HepG2 (cell line): ENCODE data around the gene RPS14. TPM values are rescaled to one million over a fixed set of nuclear protein-coding genes. Genes with fewer than 3 reads are reported as not detected.

Experiments used
- HNF4G ChIP-seq, 2 experiments: sonication (generic) in 1 of 2; formaldehyde crosslinking in 1 of 2; IDR thresholded peaks; 2 replicates each; pipeline versions ENCODE4 v1.4.0 to v1.6.1; 2011 to 2020; ENCODE audit warnings: borderline replicate concordance in 2 of 2, low read depth in 2 of 2, mild to moderate bottlenecking in 2 of 2, low read length in 1 of 2, missing genetic modification reagents in 1 of 2, moderate library complexity in 1 of 2
- KLF12 ChIP-seq: sonication (generic); formaldehyde crosslinking; IDR thresholded peaks from 2 replicates; pipeline ENCODE4 v1.4.0; 2020; ENCODE audit warnings: missing genetic modification reagents, borderline replicate concordance
- NCOR1 ChIP-seq: fragments of 200-600 bp; sonication (generic); IDR thresholded peaks from 2 replicates; pipeline ENCODE4 v1.7.0; 2017; ENCODE audit warnings: antibody characterized with exemption, low read length, borderline replicate concordance
- NFYB ChIP-seq: sonication (generic); formaldehyde crosslinking; IDR thresholded peaks from 2 replicates; pipeline ENCODE4 v1.4.0; 2020; ENCODE audit warnings: missing genetic modification reagents
- NR2C2 ChIP-seq: sonication (generic); formaldehyde crosslinking; IDR thresholded peaks from 2 replicates; pipeline ENCODE4 v1.4.0; 2020; ENCODE audit warnings: missing genetic modification reagents, mild to moderate bottlenecking, moderate library complexity, borderline replicate concordance
- RARA ChIP-seq: IDR thresholded peaks from 2 replicates; pipeline ENCODE4 v1.6.1; 2016; ENCODE audit warnings: missing genetic modification reagents, missing compliant biosample characterization
- RBM22 ChIP-seq: fragments of 200-400 bp; formaldehyde crosslinking; optimal IDR thresholded peaks from 2 replicates; pipeline ENCODE3; 2017; ENCODE audit warnings: mild to moderate bottlenecking, low read length, moderate library complexity
- ZGPAT ChIP-seq: IDR thresholded peaks from 2 replicates; pipeline ENCODE4 v1.6.1; 2016; ENCODE audit warnings: mild to moderate bottlenecking
- ZNF24 ChIP-seq: fragments of 450-650 bp; IDR thresholded peaks from 2 replicates; pipeline ENCODE4 v1.6.1; 2017; ENCODE audit warnings: antibody characterized with exemption, mild to moderate bottlenecking
- ZNF281 ChIP-seq: sonication (generic); formaldehyde crosslinking; IDR thresholded peaks from 2 replicates; pipeline ENCODE4 v1.4.0; 2020; ENCODE audit warnings: missing genetic modification reagents, borderline replicate concordance
- ZNF432 ChIP-seq: sonication (generic); formaldehyde crosslinking; IDR thresholded peaks from 2 replicates; pipeline ENCODE4 v1.5.0; 2020; ENCODE audit warnings: missing genetic modification reagents, mild to moderate bottlenecking, borderline replicate concordance
- ZNF547 ChIP-seq: sonication (generic); formaldehyde crosslinking; IDR thresholded peaks from 2 replicates; pipeline ENCODE4 v1.5.1; 2020; ENCODE audit warnings: mild to moderate bottlenecking, missing genetic modification reagents
- ZNF572 ChIP-seq: sonication (generic); formaldehyde crosslinking; IDR thresholded peaks from 2 replicates; pipeline ENCODE4 v1.5.1; 2020; ENCODE audit warnings: mild to moderate bottlenecking, missing genetic modification reagents
- ZNF614 ChIP-seq: IDR thresholded peaks from 2 replicates; pipeline ENCODE4 v1.6.1; 2018; ENCODE audit warnings: missing biosample characterization, missing genetic modification reagents, inconsistent platforms, borderline replicate concordance
- polyA plus RNA-seq, 8 experiments: library from polyadenylated mRNA; depleted of rRNA in 3 of 8; stranded (reverse) in 7 of 8; unstranded in 1 of 8; fragments of >200 nt; fragmentation: Illumina TruSeq in 4 of 8; extraction: Trizol in 4 of 8; gene quantifications; 2 replicates each; pipeline versions ENCODE4 v1.2.1 to v1.2.3, GENCODE V29; 2011 to 2016; ENCODE audit warnings: low read depth in 4 of 8, missing spikeins in 1 of 8, mixed read lengths in 1 of 8; ENCODE audit not compliant: insufficient read depth in 1 of 8
- total RNA-seq, 5 experiments: library from RNA; depleted of rRNA; stranded (reverse); fragments of >200 nt; fragmentation: Illumina TruSeq; extraction: Trizol; gene quantifications; 2 replicates each; pipeline ENCODE4 v1.2.3, GENCODE V29; 2016; ENCODE audit warnings: low read depth in 1 of 5
- TF ChIP-seq, protein P1 (sequence below): sonication (generic); formaldehyde crosslinking; IDR thresholded peaks from 2 replicates; pipeline ENCODE4 v1.8.1; 2023; ENCODE audit warnings: mild to moderate bottlenecking, missing genetic modification reagents
- TF ChIP-seq, protein P2 (sequence below): fragments of 450-650 bp; IDR thresholded peaks from 2 replicates; pipeline ENCODE4 v1.6.1; 2017
- TF ChIP-seq, protein P3 (sequence below): sonication (generic); formaldehyde crosslinking; IDR thresholded peaks from 2 replicates; pipeline ENCODE4 v1.5.1; 2020; ENCODE audit warnings: missing genetic modification reagents, mild to moderate bottlenecking, borderline replicate concordance

The RPS14 gene
- total and polyA plus RNA-seq, 2 of the 13 experiments (the other 11 are each of a cell fraction or from before 2014, with no cell fraction given) = 2,116 to 3,295 TPM

- no peak for TF ChIP-seq ZNF432 (CRISPR knock-in tag)
- no peak for TF ChIP-seq RARA (CRISPR knock-in tag)
- TF ChIP-seq ZGPAT (CRISPR knock-in tag) = peak; percentile 60; the same call in 1 of the 2 replicates
- TF ChIP-seq NCOR1 = no peak
- peak; percentile 68 for TF ChIP-seq ZNF547 (CRISPR knock-in tag)
- TF ChIP-seq, protein P1, sequence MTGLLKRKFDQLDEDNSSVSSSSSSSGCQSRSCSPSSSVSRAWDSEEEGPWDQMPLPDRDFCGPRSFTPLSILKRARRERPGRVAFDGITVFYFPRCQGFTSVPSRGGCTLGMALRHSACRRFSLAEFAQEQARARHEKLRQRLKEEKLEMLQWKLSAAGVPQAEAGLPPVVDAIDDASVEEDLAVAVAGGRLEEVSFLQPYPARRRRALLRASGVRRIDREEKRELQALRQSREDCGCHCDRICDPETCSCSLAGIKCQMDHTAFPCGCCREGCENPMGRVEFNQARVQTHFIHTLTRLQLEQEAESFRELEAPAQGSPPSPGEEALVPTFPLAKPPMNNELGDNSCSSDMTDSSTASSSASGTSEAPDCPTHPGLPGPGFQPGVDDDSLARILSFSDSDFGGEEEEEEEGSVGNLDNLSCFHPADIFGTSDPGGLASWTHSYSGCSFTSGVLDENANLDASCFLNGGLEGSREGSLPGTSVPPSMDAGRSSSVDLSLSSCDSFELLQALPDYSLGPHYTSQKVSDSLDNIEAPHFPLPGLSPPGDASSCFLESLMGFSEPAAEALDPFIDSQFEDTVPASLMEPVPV (CRISPR knock-in tag) = peak; percentile 27; the same call in 1 of the 2 replicates
- peak; percentile 26; the same call in 1 of the 2 replicates for TF ChIP-seq ZNF281 (CRISPR knock-in tag)
- peak; percentile 94 for TF ChIP-seq NFYB (CRISPR knock-in tag)
- TF ChIP-seq, protein P2, sequence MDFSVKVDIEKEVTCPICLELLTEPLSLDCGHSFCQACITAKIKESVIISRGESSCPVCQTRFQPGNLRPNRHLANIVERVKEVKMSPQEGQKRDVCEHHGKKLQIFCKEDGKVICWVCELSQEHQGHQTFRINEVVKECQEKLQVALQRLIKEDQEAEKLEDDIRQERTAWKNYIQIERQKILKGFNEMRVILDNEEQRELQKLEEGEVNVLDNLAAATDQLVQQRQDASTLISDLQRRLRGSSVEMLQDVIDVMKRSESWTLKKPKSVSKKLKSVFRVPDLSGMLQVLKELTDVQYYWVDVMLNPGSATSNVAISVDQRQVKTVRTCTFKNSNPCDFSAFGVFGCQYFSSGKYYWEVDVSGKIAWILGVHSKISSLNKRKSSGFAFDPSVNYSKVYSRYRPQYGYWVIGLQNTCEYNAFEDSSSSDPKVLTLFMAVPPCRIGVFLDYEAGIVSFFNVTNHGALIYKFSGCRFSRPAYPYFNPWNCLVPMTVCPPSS = no peak
- no peak for TF ChIP-seq ZNF24
- TF ChIP-seq NR2C2 = 0 out of 2 replicates have a peak, but pooled peaks have one; percentile 40
- TF ChIP-seq, protein P3, sequence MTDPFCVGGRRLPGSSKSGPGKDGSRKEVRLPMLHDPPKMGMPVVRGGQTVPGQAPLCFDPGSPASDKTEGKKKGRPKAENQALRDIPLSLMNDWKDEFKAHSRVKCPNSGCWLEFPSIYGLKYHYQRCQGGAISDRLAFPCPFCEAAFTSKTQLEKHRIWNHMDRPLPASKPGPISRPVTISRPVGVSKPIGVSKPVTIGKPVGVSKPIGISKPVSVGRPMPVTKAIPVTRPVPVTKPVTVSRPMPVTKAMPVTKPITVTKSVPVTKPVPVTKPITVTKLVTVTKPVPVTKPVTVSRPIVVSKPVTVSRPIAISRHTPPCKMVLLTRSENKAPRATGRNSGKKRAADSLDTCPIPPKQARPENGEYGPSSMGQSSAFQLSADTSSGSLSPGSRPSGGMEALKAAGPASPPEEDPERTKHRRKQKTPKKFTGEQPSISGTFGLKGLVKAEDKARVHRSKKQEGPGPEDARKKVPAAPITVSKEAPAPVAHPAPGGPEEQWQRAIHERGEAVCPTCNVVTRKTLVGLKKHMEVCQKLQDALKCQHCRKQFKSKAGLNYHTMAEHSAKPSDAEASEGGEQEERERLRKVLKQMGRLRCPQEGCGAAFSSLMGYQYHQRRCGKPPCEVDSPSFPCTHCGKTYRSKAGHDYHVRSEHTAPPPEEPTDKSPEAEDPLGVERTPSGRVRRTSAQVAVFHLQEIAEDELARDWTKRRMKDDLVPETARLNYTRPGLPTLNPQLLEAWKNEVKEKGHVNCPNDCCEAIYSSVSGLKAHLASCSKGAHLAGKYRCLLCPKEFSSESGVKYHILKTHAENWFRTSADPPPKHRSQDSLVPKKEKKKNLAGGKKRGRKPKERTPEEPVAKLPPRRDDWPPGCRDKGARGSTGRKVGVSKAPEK (CRISPR knock-in tag) = peak; percentile 85; the same call in 1 of the 2 replicates
- no peak for TF ChIP-seq RBM22
- TF ChIP-seq ZNF614 (CRISPR knock-in tag) = 0 out of 2 replicates have a peak, but pooled peaks have one; percentile 21
- TF ChIP-seq HNF4G (IDR thresholded peaks at IDR 0.05; ENCODE audit: borderline replicate concordance, low read depth, low read length) = peak; percentile 4; the same call in 1 of the 2 replicates
- no peak for TF ChIP-seq HNF4G (CRISPR knock-in tag; IDR thresholded peaks at IDR 0.05; ENCODE audit: borderline replicate concordance, low read depth)
- TF ChIP-seq ZNF572 (CRISPR knock-in tag) = 0 out of 2 replicates have a peak, but pooled peaks have one; percentile 46
- 0 out of 2 replicates have a peak, but pooled peaks have one; percentile 28 for TF ChIP-seq KLF12 (CRISPR knock-in tag)
These were observed 37.0 kb downstream of the RPS14 start, which contains the start of gene CD74 (continued) for GRCh38 chr5:150412319-150413175.
